Astrocyte of the cerebellum (primary cell): ENCODE results near the gene FGFR3.

Experiments used
- DNase-seq: peaks from one replicate; pipeline ENCODE4 v3.0.0-alpha.2; 2011; ENCODE audit warnings: low read depth
- H3K4me3 ChIP-seq: 2 replicates; pipeline ENCODE4 v1.5.1; 2011; ENCODE audit warnings: mild to moderate bottlenecking, low read depth, low read length, moderate library complexity
- CTCF ChIP-seq: IDR thresholded peaks from 2 replicates; pipeline ENCODE4 v1.5.1; 2012; ENCODE audit warnings: low read length, low read depth, moderate library complexity, mild to moderate bottlenecking; ENCODE audit errors: missing control alignments
- in situ Hi-C: cut with HindIII; loops from 2 replicates; pipeline ENCODE4 v1.10.0; 2017; ENCODE audit warnings: low sequenced_read_pairs

FGFR3 gene

DNA sequence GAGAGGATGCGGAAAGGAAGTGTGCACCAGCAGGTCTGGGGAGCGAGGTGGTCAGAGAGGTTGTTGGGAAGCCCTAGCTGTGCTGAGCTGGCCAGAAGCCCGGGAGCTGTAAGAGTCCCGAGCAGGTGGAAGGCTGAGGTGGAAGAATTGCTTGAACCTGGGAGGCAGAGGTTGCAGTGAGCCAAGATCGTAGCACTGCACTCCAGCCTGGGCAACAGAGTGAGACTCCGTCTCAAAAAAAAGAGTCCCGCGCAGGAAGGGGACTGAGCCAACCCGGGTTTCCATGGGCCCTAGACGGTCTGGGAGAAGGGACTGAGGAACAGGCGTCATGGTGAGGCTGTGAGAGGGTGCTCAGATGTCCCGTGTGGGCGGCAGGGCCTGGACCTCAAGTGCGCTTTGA lies 12.7 kb upstream of the FGFR3 start:
- H3K4me3 ChIP-seq = no peak overlapping the region
- no peak for TF ChIP-seq CTCF
- no peak for DNase-seq
- in situ Hi-C loops = no loop called here

- in situ Hi-C loops = no loop called here
- no peak for DNase-seq
- no peak overlapping the region for H3K4me3 ChIP-seq
- no peak for TF ChIP-seq CTCF
These were observed 10.1 kb upstream of the FGFR3 start for GRCh38 chr4:1783015-1783414.

GRCh38 chr4:1783970-1784369 lies 9.1 kb upstream of the FGFR3 start:
- no peak for DNase-seq
- no peak for TF ChIP-seq CTCF
- in situ Hi-C loops = no loop called here
- no peak overlapping the region for H3K4me3 ChIP-seq

DNA sequence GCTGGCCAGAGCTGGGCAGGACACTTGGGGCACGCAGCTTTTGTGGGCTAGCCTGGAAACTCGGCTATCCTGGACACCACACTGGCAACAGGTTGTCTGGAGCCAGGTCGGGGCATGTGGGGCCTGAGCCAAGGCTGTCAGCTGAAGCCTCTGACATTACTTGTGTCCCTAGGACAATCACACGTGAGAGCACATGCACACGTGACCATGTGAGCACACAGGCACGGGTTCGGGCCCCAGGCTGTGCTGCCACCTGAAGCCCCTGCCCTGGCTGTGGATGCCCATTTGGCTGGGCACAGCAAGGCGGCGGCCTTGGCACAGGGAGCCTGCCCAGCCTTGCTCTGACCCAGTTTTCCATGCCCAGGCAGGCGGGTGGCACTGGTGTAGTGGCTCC lies 8.7 kb upstream of the FGFR3 start:
- no peak for DNase-seq
- H3K4me3 ChIP-seq = no peak overlapping the region
- in situ Hi-C loops = no loop called here
- no peak for TF ChIP-seq CTCF

- TF ChIP-seq CTCF = no peak
- in situ Hi-C loops = no loop called here
- no peak for DNase-seq
- no peak overlapping the region for H3K4me3 ChIP-seq
These were observed 8.1 kb upstream of the FGFR3 start for GRCh38 chr4:1784789-1785591.

DNA sequence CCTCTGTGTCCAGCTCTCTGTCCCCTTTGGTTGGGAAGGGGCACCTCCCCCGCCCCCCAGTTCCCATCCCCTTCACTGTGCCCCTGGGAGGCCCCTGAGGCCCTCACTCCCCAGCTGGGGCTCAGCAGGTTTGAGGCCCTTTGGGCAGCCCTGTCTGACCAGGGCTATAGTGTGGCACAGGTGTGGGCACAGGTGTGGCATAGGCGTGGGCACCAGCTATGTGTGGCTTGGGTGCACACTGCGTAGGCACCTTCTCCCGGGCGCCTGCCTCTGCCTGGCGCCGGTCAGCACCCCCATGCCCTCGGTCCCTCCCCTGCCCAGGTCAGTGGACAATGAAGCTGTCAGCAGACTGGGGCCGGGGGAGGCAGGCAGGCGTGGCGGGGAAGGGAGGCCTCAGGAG lies 7.5 kb upstream of the FGFR3 start:
- in situ Hi-C loops = no loop called here

More for the DNA sequence above, 7.5 kb upstream of the FGFR3 start:
- H3K4me3 ChIP-seq = no peak overlapping the region
- TF ChIP-seq CTCF = no peak
- DNase-seq = no peak
